HepG2 (cell line): ENCODE measurements around the gene ETV1. TPM values are rescaled to one million over a fixed set of nuclear protein-coding genes. Genes with fewer than 3 reads are reported as not detected.

Experiments used
- ATAC-seq: fragments of 200-7000 bp; cut with Tn5 transposase; 3 replicates; pipeline ENCODE4 v1.9.1; 2020; ENCODE audit warnings: mild to moderate bottlenecking, moderate library complexity
- BruUV-seq: library from RNA; stranded (reverse); fragments of 400-500 nt; replicated peaks from 2 replicates; lab custom pipeline; 2021; lab: Mats Ljungman, UMichigan
- CTCF ChIA-PET: fragments of 300-600 bp; formaldehyde crosslinking; extraction: SDS; loops from one replicate; lab custom pipeline; 2021; ENCODE audit warnings: low total read pairs, inconsistent platforms, low intra/inter-chr PET ratio; lab: Yijun Ruan, JAX
- POLR2A ChIA-PET: fragments of 350-600 bp; sonication (Branson Sonifier 250); formaldehyde crosslinking; loops from one replicate; lab custom pipeline; 2020; ENCODE audit warnings: antibody characterized with exemption, inconsistent platforms; lab: Yijun Ruan, JAX
- DNase-seq: peaks from one replicate; pipeline ENCODE4 v3.0.0-alpha.2; 2015; ENCODE audit warnings: low spot score
- FAIRE-seq: peaks from 3 replicates; lab custom pipeline; 2011; peaks lifted over from hg19 to GRCh38; lab: Jason Lieb, UNC
- H2AFZ ChIP-seq: one replicate; pipeline ENCODE4 v1.6.1; 2011; ENCODE audit warnings: low read length, inconsistent platforms
- H3K27ac ChIP-seq: fragments of 300-600 bp; 3 replicates; pipeline ENCODE4 v1.8.0; 2011; ENCODE audit warnings: mixed run types, mild to moderate bottlenecking, mixed read lengths, low read length, inconsistent platforms; ENCODE audit not compliant: insufficient read depth; ENCODE audit errors: extremely low read length
- H3K27me3 ChIP-seq, 2 experiments: fragments of 200-600 bp in 1 of 2; 2 replicates in 1 of 2; 3 replicates in 1 of 2; pipeline versions ENCODE4 v1.6.0 to v1.8.0; 2011; ENCODE audit warnings: low read length in 2 of 2, mild to moderate bottlenecking in 2 of 2, moderate library complexity in 2 of 2, inconsistent platforms in 1 of 2; ENCODE audit not compliant: insufficient read depth in 2 of 2, control insufficient read depth in 1 of 2
- H3K36me3 ChIP-seq, 2 experiments: fragments of 200-600 bp in 1 of 2; replicated peaks in 1 of 2; 2 replicates in 1 of 2; 3 replicates in 1 of 2; pipeline versions ENCODE4 v1.5.1 to v1.8.0; 2011; ENCODE audit warnings: low read length in 2 of 2, inconsistent platforms in 1 of 2; ENCODE audit not compliant: insufficient read depth in 2 of 2, control insufficient read depth in 1 of 2
- H3K4me1 ChIP-seq: 2 replicates; pipeline ENCODE4 v1.5.1; 2012; ENCODE audit warnings: low read length, inconsistent platforms; ENCODE audit not compliant: insufficient read depth
- H3K4me2 ChIP-seq: 2 replicates; pipeline ENCODE4 v1.6.0; 2011; ENCODE audit warnings: low read depth, low read length, inconsistent platforms
- H3K4me3 ChIP-seq, 3 experiments: fragments of 200-600 bp in 1 of 3; sonication (generic), shearing (Covaris generic) in 1 of 3; replicated peaks in 1 of 3; 2 replicates each; pipeline ENCODE4 v1.5.1; 2011 to 2016; ENCODE audit warnings: low read length in 3 of 3, inconsistent platforms in 2 of 3, low read depth in 2 of 3, mild to moderate bottlenecking in 2 of 3, control low read depth in 1 of 3, mixed read lengths in 1 of 3; ENCODE audit not compliant: insufficient read depth in 1 of 3
- H3K79me2 ChIP-seq: one replicate; pipeline ENCODE4 v1.6.1; 2011; ENCODE audit warnings: low read length, inconsistent platforms; ENCODE audit not compliant: insufficient read depth
- H3K9ac ChIP-seq: 2 replicates; pipeline ENCODE4 v1.6.0; 2011; ENCODE audit warnings: mild to moderate bottlenecking, low read depth, low read length, inconsistent platforms; ENCODE audit not compliant: insufficient read depth
- H3K9me3 ChIP-seq: 2 replicates; pipeline ENCODE4 v1.5.1; 2012; ENCODE audit warnings: mild to moderate bottlenecking, low read length
- H4K20me1 ChIP-seq: 2 replicates; pipeline ENCODE4 v1.6.0; 2011; ENCODE audit warnings: inconsistent platforms, mild to moderate bottlenecking, low read length, moderate library complexity; ENCODE audit not compliant: insufficient read depth
- GPN1 ChIP-seq: sonication (generic); formaldehyde crosslinking; IDR thresholded peaks from 2 replicates; pipeline ENCODE4 v1.5.1; 2020; ENCODE audit warnings: missing genetic modification reagents, borderline replicate concordance
- JUND ChIP-seq: sonication (generic); formaldehyde crosslinking; IDR thresholded peaks from 2 replicates; pipeline ENCODE4 v1.8.0; 2022; ENCODE audit warnings: mild to moderate bottlenecking, missing genetic modification reagents
- SIN3A ChIP-seq: IDR thresholded peaks from 2 replicates; pipeline ENCODE4 v1.6.1; 2011; ENCODE audit warnings: low read depth, mild to moderate bottlenecking, control low read depth, low read length, borderline replicate concordance
- WIZ ChIP-seq: sonication (generic); formaldehyde crosslinking; IDR thresholded peaks from 2 replicates; pipeline ENCODE4 v1.5.1; 2020; ENCODE audit warnings: mild to moderate bottlenecking, missing genetic modification reagents
- ZNF646 ChIP-seq: sonication (generic); formaldehyde crosslinking; IDR thresholded peaks from 2 replicates; pipeline ENCODE4 v1.9.0; 2021; ENCODE audit warnings: mild to moderate bottlenecking, missing genetic modification reagents
- in situ Hi-C: cut with HindIII; loops from 2 replicates; pipeline ENCODE4 v1.10.0; 2017; ENCODE audit warnings: low pct_unique_long_range_greater_than_20kb; ENCODE audit not compliant: extremely low pct_ligation_motif_present
- intact Hi-C: fragments of 100-400 bp; cut with micrococcal nuclease; formaldehyde crosslinking; loops from one replicate; pipeline ENCODE4 v1.10.0; 2022; ENCODE audit not compliant: unreplicated experiment
- polyA plus RNA-seq, 8 experiments: library from polyadenylated mRNA; depleted of rRNA in 3 of 8; stranded (reverse) in 7 of 8; unstranded in 1 of 8; fragments of >200 nt; fragmentation: Illumina TruSeq in 4 of 8; extraction: Trizol in 4 of 8; gene quantifications; 2 replicates each; pipeline versions ENCODE4 v1.2.1 to v1.2.3, GENCODE V29; 2011 to 2016; ENCODE audit warnings: low read depth in 4 of 8, missing spikeins in 1 of 8, mixed read lengths in 1 of 8; ENCODE audit not compliant: insufficient read depth in 1 of 8
- total RNA-seq, 5 experiments: library from RNA; depleted of rRNA; stranded (reverse); fragments of >200 nt; fragmentation: Illumina TruSeq; extraction: Trizol; gene quantifications; 2 replicates each; pipeline ENCODE4 v1.2.3, GENCODE V29; 2016; ENCODE audit warnings: low read depth in 1 of 5

Gene ETV1
- total and polyA plus RNA-seq, 2 of the 13 experiments (the other 11 are each of a cell fraction or from before 2014, with no cell fraction given): 0.04 to 0.24 TPM

GRCh38 chr7:13872709-13873108 is 116.8 kb downstream of the ETV1 start:
- no peaks in the 10 kb centered on the region for H3K4me1 ChIP-seq
- TF ChIP-seq JUND (CRISPR knock-in tag): no peak
- TF ChIP-seq ZNF646 (CRISPR knock-in tag): no peak
- TF ChIP-seq GPN1: no peak
- no peak for TF ChIP-seq SIN3A
- TF ChIP-seq WIZ (CRISPR knock-in tag): no peak
- H3K4me3 ChIP-seq: no peak overlapping the region
- H3K4me2 ChIP-seq: no peak overlapping the region
- BruUV-seq: no TSS peak
- no peak for DNase-seq
- in situ Hi-C loops (no loop called here), intact Hi-C loops (no loop called here)
- H4K20me1 ChIP-seq: no peaks in the 10 kb centered on the region
- peaks cover 84% of the 10 kb centered on the region for H3K9me3 ChIP-seq
- H2AFZ ChIP-seq: no peak overlapping the region
- H3K9ac ChIP-seq: no peak overlapping the region
- H3K36me3 ChIP-seq: no peaks in the 10 kb centered on the region
- H3K27ac ChIP-seq: no peak overlapping the region
- ChIA-PET POLR2A (no interaction called here), CTCF (no interaction called here)
- FAIRE-seq: no peak
- H3K79me2 ChIP-seq: no peaks in the 10 kb centered on the region
- no peak for ATAC-seq
- H3K27me3 ChIP-seq: no peaks in the 10 kb centered on the region
